ENCODE measurements around the gene FCN2. TPM values are rescaled to one million over a fixed set of nuclear protein-coding genes. Genes with fewer than 3 reads are reported as not detected.

FCN2 gene
- polyA plus RNA-seq, 1 donor (not counting 4 experiments of a cell fraction or from before 2014, with no cell fraction given): not detected

DNA sequence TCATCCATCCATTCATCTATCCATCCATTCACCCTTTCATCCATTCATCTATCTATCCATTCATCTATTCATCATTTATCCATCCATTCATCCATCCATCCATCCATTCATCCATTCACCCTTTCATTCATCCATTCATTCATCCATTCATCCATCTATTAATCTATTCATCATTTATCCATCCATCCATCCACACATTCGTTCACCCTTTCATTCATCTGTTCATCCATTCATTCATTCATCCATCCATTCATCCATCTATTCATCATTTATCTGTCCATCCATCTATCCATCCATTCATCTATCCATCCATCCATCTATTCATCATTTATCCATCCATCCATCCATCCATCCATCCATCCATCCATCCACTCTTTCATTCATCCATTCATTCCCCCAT is 33.9 kb upstream of the FCN2 start:
- no peaks in the 10 kb centered on the region for H3K27me3 ChIP-seq (ENCODE audit: control insufficient read depth, extremely low read depth, insufficient read depth, low read length)
- no peaks in the 10 kb centered on the region for H3K9me1 ChIP-seq (ENCODE audit: control insufficient read depth, extremely low read depth, insufficient read depth, low read length)
- H3K27ac ChIP-seq (ENCODE audit: control insufficient read depth, insufficient read depth, low read length): no peak overlapping the region
- no peaks in the 10 kb centered on the region for H3K36me3 ChIP-seq (ENCODE audit: control insufficient read depth in 2 of 2, extremely low read depth in 1 of 2, insufficient read depth in 2 of 2, low read length in 2 of 2)
- no peaks in the 10 kb centered on the region for H4K20me1 ChIP-seq (ENCODE audit: control insufficient read depth, extremely low read depth, insufficient read depth, low read length)
- no peak for FAIRE-seq
- H3K4me1 ChIP-seq (ENCODE audit: control insufficient read depth, extremely low read depth, insufficient read depth, low read length): no peaks in the 10 kb centered on the region
- no peak overlapping the region for H2AFZ ChIP-seq (ENCODE audit: control insufficient read depth, low read length)
- no peak for DNase-seq (ENCODE audit: low read depth, low spot score)
- H3K79me2 ChIP-seq (ENCODE audit: control insufficient read depth, insufficient read depth, low read length): no peaks in the 10 kb centered on the region
- no peak overlapping the region for H3K4me3 ChIP-seq (ENCODE audit: control insufficient read depth in 2 of 3, extremely low read depth in 1 of 3, insufficient read depth in 2 of 3, low read depth in 1 of 3, low read length in 3 of 3)
- peaks cover 8% of the 10 kb centered on the region for H3K9me3 ChIP-seq (ENCODE audit: control insufficient read depth, low read depth, low read length)
- no peak overlapping the region for H3K4me2 ChIP-seq (ENCODE audit: control insufficient read depth, extremely low read depth, insufficient read depth, low read depth, low read length)
- TF ChIP-seq, protein P1, sequence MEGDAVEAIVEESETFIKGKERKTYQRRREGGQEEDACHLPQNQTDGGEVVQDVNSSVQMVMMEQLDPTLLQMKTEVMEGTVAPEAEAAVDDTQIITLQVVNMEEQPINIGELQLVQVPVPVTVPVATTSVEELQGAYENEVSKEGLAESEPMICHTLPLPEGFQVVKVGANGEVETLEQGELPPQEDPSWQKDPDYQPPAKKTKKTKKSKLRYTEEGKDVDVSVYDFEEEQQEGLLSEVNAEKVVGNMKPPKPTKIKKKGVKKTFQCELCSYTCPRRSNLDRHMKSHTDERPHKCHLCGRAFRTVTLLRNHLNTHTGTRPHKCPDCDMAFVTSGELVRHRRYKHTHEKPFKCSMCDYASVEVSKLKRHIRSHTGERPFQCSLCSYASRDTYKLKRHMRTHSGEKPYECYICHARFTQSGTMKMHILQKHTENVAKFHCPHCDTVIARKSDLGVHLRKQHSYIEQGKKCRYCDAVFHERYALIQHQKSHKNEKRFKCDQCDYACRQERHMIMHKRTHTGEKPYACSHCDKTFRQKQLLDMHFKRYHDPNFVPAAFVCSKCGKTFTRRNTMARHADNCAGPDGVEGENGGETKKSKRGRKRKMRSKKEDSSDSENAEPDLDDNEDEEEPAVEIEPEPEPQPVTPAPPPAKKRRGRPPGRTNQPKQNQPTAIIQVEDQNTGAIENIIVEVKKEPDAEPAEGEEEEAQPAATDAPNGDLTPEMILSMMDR (optimal IDR thresholded peaks at IDR 0.05 in 1 of 3, IDR thresholded peaks at IDR 0.05 in 1 of 3, conservative IDR thresholded peaks at IDR 0.05 in 1 of 3; ENCODE audit: extremely low read depth in 1 of 3, insufficient read depth in 2 of 3, low read length in 3 of 3): no peak
- no peak for TF ChIP-seq EZH2 (IDR thresholded peaks at IDR 0.05; ENCODE audit: low read length)
- H3K9ac ChIP-seq (ENCODE audit: control insufficient read depth, extremely low read depth, insufficient read depth, low read length): no peak overlapping the region
- dilution Hi-C loops (cut with MboI; ENCODE audit: extremely low pct_ligation_motif_present, low sequenced_read_pairs): no loop called here

DNA sequence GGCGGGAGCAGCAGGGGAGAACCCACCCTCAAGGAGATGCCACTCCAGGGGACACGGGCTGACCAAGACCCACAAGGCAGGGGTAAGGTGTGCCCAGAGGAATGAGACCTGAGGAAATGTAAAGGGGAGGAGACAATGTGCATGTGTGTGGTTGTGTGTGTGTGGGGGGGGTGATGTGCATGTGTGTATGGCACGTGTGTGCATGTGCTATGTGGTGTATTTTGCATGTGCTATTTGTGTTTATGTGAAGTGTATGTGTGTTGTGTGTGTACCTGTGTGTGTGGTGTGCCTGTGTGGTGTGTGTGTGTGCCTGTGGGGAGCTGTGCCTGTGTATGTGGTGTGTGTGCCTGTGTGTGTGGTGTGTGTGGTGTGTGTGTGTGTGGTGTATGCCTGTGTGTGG is 33.5 kb upstream of the FCN2 start:
- no peaks in the 10 kb centered on the region for H3K79me2 ChIP-seq (ENCODE audit: control insufficient read depth, insufficient read depth, low read length)
- H3K9me3 ChIP-seq (ENCODE audit: control insufficient read depth, low read depth, low read length): peaks cover 12% of the 10 kb centered on the region
- no peaks in the 10 kb centered on the region for H3K4me1 ChIP-seq (ENCODE audit: control insufficient read depth, extremely low read depth, insufficient read depth, low read length)
- no peak for FAIRE-seq
- H3K4me2 ChIP-seq (ENCODE audit: control insufficient read depth, extremely low read depth, insufficient read depth, low read depth, low read length): no peak overlapping the region
- no peaks in the 10 kb centered on the region for H3K9me1 ChIP-seq (ENCODE audit: control insufficient read depth, extremely low read depth, insufficient read depth, low read length)
- TF ChIP-seq, protein P1 (optimal IDR thresholded peaks at IDR 0.05 in 1 of 3, IDR thresholded peaks at IDR 0.05 in 1 of 3, conservative IDR thresholded peaks at IDR 0.05 in 1 of 3; ENCODE audit: extremely low read depth in 1 of 3, insufficient read depth in 2 of 3, low read length in 3 of 3): no peak
- no peak for TF ChIP-seq EZH2 (IDR thresholded peaks at IDR 0.05; ENCODE audit: low read length)
- no peak overlapping the region for H3K4me3 ChIP-seq (ENCODE audit: control insufficient read depth in 2 of 3, extremely low read depth in 1 of 3, insufficient read depth in 2 of 3, low read depth in 1 of 3, low read length in 3 of 3)
- no peaks in the 10 kb centered on the region for H4K20me1 ChIP-seq (ENCODE audit: control insufficient read depth, extremely low read depth, insufficient read depth, low read length)
- dilution Hi-C loops (cut with MboI; ENCODE audit: extremely low pct_ligation_motif_present, low sequenced_read_pairs): no loop called here
- no peaks in the 10 kb centered on the region for H3K27me3 ChIP-seq (ENCODE audit: control insufficient read depth, extremely low read depth, insufficient read depth, low read length)
- no peak for DNase-seq (ENCODE audit: low read depth, low spot score)
- H3K36me3 ChIP-seq (ENCODE audit: control insufficient read depth in 2 of 2, extremely low read depth in 1 of 2, insufficient read depth in 2 of 2, low read length in 2 of 2): no peaks in the 10 kb centered on the region
- H3K9ac ChIP-seq (ENCODE audit: control insufficient read depth, extremely low read depth, insufficient read depth, low read length): no peak overlapping the region
- H2AFZ ChIP-seq (ENCODE audit: control insufficient read depth, low read length): no peak overlapping the region
- no peak overlapping the region for H3K27ac ChIP-seq (ENCODE audit: control insufficient read depth, insufficient read depth, low read length)

Data from keratinocyte (primary cell).